HG03378 (cell line): Measurements from ENCODE around the gene USP24.
A peak's percentile ranks its signal among the peaks of the same experiment; 100 is the strongest.

Source experiments
- ATAC-seq: cut with Tn5 transposase; IDR thresholded peaks from one replicate; pipeline ENCODE4 v1.9.1; 2021; ENCODE audit warnings: mild to moderate bottlenecking, moderate library complexity; ENCODE audit not compliant: unreplicated experiment

USP24 gene

DNA sequence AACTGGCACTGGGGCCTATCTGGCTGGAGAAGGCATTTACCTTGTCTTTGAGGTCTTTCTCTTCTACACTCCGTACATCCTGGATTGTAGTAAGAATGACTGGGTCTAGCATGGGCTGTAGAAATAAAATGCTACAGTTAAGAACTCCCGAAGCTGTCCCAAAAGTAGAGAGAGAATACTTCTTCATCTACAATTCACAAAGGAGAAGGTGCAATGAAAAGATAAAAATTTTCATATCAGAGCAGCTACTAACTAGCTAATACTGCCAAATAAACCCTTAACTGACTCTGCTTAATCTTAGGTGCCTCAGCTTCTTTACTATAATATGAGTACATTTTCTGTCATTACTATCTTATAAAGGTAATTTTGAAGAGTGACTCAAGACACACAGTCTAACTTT lies 55.6 kb downstream of the USP24 start:
- ATAC-seq: no peak

DNA sequence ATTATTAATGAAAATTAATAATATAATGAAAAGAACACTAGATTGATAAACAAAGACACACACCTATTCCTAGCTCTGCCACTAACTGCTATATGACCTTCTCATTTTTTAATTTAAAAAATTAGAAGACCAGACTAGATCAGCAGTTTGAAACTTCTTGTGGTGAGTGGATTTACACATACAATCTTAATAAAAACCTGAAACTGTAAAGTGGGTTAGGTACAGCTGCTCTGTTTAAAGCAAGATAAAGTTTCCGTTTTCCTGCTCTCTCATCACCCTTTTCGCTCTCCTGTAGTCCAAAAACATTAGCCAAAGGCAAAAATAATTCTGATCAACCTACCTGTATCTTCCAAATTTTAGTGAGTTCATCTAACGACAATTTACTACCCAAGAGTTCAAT lies 58.6 kb downstream of the USP24 start:
- ATAC-seq: no peak

DNA sequence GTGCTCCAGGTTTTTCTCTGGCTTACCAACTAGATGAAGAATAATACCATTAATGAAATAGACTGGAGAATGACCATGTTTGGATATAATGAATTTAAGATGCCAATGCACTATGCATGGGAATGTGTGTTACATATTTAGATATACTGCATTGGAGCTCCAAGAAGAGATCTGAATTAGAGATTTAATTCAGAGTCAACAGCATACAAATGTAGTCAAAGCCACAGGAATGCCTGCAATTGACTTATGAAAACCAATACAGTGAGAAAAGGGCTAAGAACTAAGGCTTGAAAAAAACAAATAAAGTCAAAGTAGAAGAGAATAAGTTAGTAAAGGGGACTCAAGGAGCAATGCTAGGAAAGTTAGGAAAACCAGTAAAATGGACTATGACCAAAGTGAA lies 59.1 kb downstream of the USP24 start:
- ATAC-seq: no peak

DNA sequence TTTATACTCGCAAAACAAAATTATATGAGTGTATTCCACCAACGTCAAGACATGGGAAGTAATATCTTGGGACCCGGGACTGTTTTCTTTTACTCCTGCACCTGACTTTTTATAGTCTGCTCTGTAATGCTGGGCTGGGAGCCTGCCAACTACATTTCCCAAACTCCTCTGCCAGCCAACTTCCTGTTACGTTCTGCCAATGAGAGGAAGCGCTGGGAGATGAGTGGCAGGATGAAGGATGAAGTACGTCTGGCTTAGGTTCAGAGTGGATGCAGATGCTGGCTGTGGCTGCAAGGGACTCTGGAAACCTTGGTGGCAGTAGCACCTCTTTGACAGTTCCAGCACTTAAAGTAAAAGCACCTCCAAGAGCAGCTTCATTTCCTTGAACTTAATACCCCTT lies 59.6 kb downstream of the USP24 start:
- no peak for ATAC-seq

DNA sequence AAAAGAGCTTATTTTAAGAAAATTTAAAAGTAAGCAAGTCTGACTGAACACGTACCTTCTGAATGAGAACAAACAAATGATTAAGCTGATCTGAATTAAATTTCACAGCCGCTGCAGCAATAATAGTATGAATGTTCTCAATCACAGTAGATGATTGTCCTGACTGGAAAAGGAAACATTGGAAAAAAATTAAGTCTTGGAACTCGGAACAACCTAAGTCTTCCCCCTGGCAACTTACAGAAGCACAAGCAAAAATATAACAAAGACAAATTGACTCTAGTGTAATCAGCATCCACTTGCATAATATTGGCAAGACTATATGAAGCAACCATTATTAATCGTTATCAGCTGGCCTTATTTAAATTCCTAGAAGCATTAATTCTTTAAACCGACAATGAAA lies 60.5 kb downstream of the USP24 start:
- no peak for ATAC-seq

DNA sequence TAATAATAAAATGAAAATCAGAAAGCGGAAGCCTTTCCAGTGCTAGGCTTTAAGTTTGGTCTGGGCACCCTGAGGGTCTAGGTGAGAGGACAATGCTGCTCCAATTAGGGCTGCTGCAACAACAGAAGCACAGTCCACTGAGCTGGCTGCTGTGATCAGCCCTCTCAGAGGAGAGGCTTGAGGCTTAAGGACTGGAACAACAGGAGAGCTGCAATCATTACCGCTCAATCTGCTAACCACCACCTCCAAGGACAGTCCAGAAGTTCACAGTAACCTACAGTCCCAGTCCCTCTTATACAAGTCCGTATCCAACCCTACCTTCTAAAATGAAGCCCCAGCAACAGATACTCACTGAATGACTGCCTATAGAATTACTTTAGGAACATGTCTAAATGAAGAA lies 62.1 kb downstream of the USP24 start:
- no peak for ATAC-seq

DNA sequence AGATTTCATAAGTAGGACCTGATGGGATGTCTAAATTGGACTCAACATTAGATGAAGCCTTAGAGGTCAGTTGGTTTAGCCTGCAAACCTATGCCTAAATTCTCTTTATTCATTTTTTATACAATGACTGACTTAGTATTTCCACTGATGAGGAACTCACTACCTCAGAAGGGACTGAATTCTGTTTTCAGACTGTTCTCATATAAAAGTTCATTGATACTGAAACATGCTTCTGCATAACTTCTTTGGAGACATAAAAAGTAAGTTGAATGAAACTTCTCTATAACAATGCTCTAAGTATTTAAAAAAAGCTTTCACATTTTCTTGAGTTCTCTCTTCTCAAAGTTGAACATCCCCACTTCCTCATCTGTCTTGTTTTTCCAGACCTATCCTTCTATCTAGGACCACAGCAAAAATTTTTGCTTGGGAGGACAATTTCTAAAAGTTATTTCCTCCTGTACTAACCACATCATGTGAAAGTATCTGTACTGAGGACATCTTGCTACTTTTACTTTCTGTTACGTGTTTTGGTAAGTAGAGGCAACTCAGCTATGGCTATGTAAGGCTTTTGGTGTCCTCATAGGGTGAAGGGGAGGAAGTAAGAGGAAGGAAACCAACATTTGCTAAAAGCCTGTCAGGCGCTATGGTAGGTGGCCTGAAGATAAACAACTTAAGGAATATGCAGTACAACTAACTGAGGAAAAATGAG lies 64.1 kb downstream of the USP24 start:
- peak; percentile 73 for ATAC-seq

DNA sequence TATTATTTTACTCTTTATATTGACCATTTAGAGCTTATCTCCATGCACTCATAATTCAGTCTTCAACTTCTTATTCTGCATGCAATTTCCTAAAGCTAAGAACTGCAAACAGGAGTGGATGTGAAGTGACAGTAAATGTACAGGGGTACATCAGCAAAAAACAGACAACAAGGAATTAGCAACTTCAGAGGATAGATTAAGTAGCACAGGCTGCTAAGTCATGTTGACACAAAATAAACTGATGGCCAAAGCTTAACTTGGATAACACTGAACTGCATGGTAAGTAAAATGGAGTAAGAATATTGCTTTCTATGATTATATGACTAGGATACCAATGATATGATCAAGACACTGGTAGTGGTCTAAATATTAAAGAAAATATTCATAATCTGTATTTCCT lies 66.5 kb downstream of the USP24 start:
- ATAC-seq: no peak

DNA sequence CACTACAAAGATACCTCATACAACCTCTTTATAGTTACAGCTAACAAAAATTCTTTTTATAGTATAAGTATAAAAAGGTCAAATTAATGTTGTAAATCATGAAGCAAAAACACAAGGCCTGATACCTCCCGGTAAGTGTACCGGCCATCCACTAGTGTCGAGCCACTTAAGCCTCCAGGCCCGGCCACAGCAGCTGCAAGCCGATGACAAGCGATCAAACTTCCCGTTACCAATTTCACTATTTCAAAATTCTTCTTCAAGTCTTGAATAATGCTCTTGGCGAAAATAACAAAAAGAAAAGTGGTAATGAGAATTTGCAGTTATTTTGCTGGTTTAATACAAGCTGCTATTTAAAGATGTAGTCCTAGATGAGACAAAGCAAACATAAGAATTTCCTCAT lies 67.6 kb downstream of the USP24 start:
- no peak for ATAC-seq

DNA sequence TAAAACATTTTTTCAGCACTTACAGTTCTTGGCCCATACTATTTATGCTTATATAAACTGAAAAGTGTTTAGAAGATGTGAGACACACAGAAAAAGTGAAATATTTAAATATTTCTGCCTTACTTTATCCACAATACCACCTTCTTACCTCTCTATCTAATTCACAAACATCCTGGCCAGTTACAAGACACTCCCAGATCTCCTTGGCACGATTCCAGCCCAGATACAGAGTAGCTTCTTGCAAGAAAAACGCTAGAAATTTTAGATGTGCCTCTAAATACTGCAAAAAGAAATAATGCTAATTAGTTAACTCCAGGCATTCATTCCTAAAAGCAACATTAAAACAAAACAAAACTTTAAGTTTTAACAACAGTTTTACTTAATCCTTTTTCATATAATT lies 68.4 kb downstream of the USP24 start:
- no peak for ATAC-seq

DNA sequence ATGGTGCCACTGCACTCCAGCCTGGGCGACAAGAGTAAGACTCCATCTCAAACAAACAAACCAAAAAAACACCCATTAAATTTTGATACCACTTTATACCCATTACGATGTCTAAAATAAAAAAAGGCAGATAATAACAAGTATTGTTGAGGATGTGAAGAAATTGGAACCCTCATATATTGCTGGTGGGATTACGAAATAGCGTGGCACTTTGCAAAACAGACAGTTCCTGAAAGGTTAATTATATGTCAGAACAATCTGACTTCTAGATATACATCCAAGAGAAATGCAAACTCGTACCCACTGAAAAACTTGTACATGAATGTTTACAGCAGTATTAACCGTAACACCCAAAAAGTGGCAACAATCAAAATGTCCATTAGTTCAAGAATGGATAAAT lies 70.3 kb downstream of the USP24 start:
- no peak for ATAC-seq

DNA sequence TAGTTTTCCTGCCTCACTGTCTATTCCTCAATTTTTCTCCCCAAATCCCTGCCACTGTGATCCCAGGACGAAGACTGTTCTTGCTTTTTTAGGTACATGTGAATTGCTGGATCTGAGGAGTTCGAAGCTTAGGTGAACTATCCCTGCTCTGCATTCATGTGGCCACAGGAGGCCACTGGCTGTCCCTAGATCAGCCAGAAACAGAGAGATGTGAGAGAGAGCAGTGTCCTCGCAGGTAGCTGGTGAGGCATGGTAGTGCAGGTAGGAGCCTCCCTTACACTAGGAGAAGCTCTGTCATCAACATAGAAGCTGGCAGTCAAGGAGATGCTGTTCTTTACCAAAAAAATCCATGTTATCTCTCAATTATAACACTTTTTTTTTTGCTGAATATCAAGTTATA lies 71.5 kb downstream of the USP24 start:
- ATAC-seq: no peak

DNA sequence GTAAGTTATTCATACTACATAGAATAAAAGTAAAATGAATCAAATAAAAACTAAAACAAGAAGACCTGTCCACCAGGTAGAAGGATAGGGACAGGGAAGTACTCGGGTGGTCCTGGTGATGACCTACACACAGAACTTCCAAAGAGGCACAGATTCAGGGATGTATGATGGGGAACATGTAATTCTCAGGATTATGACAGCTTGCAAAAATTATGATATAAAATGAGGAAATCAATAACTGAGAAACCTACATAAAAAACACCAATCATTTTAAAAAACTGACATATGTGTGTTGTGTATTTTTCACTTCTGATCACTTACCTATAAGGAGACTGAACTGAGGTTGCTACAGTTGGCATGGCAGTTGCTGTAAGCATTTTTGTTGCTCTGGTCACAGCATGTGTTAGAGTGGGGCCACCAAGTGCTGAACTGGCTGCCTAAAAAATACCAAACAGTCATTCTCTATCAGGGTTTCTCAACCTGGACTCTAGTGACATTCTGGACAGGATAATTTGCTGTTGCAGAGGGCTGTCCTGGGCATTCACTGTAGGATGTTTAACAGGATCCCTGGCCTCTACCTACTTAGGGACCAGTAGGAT lies 73.8 kb downstream of the USP24 start:
- no peak for ATAC-seq

DNA sequence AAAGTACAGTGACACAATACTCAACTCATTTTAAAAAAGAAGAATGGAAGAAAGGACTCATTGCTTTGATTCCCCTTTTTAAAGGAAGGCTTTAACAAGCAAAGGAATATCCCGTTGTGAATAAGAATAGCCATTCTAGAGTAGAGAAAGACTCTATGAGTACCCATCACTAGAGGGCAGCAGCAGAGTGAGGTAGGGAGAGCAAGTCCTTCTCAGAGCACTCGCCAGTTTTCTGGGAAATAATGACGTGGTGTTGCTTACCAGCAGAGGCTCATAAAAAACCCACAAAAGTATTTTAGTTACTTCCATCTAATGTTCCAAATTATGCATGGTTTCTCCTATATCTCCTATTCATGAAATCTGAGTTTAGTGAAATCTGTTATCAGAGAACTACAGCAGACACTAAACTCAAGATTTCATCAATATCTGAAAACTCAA lies 74.6 kb downstream of the USP24 start:
- ATAC-seq: peak; percentile 65

DNA sequence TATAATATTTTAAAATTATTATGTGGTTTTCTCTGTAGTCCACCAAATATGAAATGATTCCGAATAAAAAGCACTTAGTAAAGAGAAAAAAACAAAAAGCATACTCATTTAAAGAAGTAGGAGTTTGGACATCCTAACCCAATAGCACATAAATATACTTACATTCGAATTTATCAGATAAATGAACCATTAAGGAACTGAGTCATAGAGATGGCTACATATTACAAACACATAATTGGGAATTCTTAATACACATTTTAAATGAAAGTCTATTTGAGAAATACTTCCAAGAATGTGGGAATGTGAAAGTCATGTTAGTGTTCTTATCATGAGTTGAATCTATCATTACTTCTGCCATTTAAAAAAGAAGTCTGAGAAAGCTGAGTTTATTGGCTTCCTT lies 75.0 kb downstream of the USP24 start:
- no peak for ATAC-seq

DNA sequence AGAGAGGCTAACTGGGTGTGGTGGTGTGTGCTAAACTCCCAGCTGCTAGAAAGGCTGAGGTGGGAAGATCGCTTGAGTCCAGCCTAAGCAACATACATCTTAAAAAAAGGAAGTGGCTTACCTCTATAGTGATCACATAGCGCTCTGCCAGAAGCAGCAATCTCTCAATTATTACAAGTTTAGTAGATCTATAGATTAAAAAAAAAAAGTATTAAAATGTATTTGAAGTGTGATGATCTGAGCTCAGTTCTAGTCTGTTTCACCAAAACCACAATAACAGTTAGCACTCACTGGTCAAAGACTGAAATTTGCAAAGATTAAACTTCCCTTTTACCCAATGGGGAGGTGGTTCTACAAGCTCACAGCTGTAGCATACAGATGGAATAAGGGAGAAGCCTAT lies 76.3 kb downstream of the USP24 start:
- no peak for ATAC-seq

DNA sequence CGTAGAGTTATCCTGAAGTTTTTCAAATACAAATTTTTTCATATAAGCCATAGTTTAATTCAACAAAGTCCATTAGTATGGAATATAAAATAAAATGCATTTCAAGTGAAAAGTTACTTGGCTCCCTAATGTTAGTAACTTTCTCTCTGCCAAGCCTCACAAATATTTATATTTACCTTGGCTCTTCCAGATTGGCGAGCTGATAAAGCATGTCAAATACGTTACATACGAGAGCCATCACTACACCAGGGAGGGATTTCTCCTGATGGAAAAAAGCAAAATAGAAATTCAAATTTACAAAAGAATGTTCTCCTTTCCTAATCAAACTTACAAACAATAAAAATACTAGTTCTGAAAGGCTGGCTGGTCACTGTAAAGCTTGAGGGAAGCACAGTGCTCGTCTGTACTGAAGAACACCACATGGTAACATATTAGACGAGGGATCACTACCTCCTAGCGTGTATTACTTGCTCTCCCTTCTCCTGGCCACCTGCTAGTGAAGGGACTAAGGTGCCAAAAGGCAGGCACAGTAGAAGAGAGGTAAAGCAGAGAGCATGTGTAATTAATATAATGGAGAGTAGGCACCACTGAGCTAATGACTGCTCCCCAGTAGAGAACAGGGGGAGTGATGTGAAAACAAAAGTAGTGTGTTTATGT lies 80.9 kb downstream of the USP24 start:
- no peak for ATAC-seq

DNA sequence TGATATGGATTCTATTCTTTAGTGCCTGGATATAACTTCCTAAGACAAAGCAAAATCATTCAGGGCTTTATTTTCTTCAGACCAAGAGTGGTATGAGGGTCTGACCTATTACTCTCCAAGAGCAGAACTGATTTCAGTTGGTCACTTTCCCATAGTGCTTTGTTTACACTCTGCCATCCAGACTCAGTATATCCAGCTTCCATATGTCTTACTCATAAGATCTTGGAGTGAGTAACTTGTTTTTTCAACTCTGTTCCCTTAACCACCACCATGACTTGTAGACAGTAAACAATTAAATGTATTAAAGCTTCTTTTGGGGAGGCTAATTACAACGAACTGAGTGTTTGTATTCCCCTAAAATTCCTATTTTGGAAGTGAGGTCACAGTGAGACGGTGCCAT lies 83.4 kb downstream of the USP24 start:
- ATAC-seq: no peak

DNA sequence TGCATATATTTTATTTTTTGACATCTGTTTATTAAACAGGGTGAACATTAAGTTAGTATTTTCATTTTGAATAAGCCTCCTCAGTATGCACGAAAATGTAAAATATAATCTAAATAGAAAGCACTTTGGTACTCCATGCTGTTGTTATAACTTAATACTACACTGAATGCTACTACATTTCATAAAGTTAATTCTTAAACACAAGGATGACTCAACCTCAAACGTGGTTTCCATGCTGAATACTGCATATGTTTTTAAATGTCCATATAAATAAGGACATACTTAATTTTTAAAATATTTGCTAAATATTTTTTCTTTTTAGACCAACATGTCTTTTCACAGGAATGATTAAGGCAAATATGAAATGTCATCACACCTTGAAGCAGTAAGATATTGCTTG lies 83.9 kb downstream of the USP24 start:
- no peak for ATAC-seq

DNA sequence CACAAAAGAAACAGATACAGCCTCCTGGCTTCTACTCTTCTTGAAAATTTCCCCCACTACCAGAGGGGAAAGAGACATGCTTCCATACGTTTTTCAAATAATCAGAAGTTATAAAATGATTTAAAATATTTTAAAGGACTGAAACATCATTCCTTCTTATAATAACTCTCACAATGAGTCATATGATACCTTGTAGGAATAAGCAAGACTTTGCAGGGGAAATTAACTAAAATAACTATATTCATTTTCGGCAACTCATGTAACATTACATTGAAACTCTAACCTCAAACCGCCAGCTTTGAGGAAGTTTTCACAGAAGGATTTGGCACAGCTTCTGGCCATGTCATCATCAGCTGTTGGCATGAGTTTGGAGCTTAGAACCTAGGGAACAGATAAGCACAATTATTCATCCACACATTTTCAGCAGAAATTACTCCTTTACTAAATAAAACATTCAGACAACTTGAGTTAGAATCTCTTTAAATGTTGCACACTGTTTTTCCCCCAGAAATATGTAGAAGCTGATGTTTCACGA lies 85.9 kb downstream of the USP24 start:
- no peak for ATAC-seq

DNA sequence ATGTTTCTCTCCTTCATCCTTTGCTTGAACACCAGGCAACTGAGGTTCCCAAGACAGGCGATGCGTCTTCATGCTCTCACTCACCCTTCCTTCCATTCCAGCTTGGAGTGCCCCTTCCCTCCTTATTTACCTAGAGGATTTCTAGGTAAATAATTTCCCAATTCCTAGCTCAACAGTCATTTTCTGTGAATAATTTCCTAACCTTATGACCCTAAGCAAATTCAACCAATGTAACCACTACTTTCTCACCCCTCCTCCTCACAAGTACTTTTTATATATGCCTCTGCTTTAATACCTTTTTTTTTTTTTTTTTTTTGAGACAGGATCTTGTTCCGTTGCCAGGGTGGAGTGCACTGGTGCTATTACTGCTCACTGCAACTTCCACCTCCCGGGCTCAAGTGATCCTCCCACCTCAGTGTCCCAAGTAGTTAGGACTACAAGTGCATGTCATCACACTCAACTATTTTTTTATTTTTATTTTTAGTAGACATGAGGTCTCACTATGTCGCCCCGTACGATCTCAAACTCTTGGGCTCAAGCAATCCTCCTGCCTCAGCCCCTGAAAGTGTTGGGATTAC lies 86.7 kb downstream of the USP24 start:
- no peak for ATAC-seq

DNA sequence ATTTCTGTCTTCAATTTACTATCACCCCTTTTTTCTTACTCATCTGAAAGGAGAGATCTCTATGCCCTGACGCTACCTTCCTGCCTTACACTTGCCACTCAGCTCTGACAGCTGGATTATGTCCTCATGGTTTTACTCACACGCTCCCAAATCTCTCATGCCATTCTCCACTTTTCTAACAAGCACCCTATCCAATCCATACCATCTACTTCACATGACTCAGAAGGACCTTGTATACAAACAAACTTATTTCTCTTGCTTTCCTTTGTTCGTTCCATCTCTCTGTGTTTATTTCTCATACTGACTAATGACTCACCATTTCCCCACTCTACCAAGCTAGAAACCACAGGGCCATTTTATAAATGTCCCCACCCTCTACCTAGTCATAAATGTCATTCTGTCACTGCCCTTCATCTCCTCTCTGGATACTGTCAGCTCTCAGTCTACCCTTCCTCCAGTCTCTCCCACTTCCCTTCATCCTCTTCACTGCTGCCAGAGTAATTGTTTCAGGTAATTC lies 87.3 kb downstream of the USP24 start:
- peak; percentile 77 for ATAC-seq
